Retinal pigment epithelial cell (primary cell): ENCODE results near the gene PCDHB3.
"Not testable (repeated sequence)": the region's sequence is repeated elsewhere in the genome, so short reads cannot be mapped to it uniquely, and the experiment has no call there.

Source experiments
- DNase-seq: peaks from one replicate; pipeline ENCODE4 v3.0.0-alpha.2; 2010; ENCODE audit warnings: low read depth
- H3K4me3 ChIP-seq: 2 replicates; pipeline ENCODE4 v1.5.1; 2011; ENCODE audit warnings: mild to moderate bottlenecking, low read length, control low read depth, moderate library complexity
- TF ChIP-seq, protein P1 (sequence below): conservative IDR thresholded peaks from 2 replicates; pipeline ENCODE4 v1.5.1; 2011; ENCODE audit warnings: low read depth, low read length, control low read depth, inconsistent platforms

PCDHB3 gene

DNA sequence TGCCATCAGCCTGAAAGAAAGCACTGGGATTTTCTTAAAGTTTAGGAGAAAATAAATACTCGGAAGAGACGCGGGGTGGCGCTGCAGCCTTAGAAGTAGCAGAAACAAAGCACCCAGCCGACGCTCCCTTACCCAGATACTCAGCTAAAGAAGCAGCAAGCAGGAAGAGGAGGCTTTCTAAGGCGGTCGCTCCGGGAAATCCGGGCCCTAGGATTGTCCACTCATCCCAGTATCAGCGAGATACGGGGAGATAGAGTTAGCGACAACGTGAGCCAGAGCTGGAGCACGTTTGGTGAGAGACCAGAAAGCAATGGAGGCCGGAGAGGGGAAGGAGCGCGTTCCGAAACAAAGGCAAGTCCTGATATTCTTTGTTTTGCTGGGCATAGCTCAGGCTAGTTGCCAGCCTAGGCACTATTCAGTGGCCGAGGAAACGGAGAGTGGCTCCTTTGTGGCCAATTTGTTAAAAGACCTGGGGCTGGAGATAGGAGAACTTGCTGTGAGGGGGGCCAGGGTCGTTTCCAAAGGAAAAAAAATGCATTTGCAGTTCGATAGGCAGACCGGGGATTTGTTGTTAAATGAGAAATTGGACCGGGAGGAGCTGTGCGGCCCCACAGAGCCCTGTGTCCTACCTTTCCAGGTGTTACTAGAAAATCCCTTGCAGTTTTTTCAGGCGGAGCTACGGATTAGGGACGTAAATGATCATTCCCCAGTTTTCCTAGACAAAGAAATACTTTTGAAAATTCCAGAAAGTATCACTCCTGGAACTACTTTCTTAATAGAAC is 5.6 kb upstream of the PCDHB3 start, which contains the start of gene PCDHB2:
TSS of gene PCDHB2 (plus strand) at position 135 of the 782 bp plus-strand sequence. CDS start at position 311, 176 bp downstream.
- H3K4me3 ChIP-seq = no peak within 1 kb of the TSS
- TF ChIP-seq, protein P1, sequence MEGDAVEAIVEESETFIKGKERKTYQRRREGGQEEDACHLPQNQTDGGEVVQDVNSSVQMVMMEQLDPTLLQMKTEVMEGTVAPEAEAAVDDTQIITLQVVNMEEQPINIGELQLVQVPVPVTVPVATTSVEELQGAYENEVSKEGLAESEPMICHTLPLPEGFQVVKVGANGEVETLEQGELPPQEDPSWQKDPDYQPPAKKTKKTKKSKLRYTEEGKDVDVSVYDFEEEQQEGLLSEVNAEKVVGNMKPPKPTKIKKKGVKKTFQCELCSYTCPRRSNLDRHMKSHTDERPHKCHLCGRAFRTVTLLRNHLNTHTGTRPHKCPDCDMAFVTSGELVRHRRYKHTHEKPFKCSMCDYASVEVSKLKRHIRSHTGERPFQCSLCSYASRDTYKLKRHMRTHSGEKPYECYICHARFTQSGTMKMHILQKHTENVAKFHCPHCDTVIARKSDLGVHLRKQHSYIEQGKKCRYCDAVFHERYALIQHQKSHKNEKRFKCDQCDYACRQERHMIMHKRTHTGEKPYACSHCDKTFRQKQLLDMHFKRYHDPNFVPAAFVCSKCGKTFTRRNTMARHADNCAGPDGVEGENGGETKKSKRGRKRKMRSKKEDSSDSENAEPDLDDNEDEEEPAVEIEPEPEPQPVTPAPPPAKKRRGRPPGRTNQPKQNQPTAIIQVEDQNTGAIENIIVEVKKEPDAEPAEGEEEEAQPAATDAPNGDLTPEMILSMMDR = no peak
- DNase-seq = no peak

DNA sequence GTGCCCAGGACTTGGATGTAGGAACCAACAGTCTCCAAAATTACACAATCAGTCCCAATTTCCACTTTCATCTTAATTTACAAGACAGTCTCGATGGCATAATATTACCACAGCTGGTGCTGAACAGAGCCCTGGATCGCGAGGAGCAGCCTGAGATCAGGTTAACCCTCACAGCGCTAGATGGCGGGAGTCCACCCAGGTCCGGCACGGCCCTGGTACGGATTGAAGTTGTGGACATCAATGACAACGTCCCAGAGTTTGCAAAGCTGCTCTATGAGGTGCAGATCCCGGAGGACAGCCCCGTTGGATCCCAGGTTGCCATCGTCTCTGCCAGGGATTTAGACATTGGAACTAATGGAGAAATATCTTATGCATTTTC is 5.0 kb upstream of the PCDHB3 start:
- TF ChIP-seq, protein P1 = no peak
- DNase-seq = no peak
- H3K4me3 ChIP-seq = no peak overlapping the region

DNA sequence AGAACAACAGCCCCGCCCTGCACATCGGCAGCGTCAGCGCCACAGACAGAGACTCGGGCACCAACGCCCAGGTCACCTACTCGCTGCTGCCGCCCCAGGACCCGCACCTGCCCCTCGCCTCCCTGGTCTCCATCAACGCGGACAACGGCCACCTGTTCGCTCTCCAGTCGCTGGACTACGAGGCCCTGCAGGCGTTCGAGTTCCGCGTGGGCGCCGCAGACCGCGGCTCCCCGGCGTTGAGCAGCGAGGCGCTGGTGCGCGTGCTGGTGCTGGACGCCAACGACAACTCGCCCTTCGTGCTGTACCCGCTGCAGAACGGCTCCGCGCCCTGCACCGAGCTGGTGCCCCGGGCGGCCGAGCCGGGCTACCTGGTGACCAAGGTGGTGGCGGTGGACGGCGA is 4.1 kb upstream of the PCDHB3 start:
- not testable (repeated sequence) for DNase-seq, H3K4me3 ChIP-seq

DNA sequence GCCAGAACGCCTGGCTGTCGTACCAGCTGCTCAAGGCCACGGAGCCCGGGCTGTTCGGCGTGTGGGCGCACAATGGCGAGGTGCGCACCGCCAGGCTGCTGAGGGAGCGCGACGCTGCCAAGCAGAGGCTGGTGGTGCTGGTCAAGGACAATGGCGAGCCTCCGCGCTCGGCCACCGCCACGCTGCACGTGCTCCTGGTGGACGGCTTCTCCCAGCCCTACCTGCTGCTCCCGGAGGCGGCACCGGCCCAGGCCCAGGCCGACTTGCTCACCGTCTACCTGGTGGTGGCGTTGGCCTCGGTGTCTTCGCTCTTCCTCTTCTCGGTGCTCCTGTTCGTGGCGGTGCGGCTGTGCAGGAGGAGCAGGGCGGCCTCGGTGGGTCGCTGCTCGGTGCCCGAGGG is 3.7 kb upstream of the PCDHB3 start:
- not testable (repeated sequence) for H3K4me3 ChIP-seq, DNase-seq

DNA sequence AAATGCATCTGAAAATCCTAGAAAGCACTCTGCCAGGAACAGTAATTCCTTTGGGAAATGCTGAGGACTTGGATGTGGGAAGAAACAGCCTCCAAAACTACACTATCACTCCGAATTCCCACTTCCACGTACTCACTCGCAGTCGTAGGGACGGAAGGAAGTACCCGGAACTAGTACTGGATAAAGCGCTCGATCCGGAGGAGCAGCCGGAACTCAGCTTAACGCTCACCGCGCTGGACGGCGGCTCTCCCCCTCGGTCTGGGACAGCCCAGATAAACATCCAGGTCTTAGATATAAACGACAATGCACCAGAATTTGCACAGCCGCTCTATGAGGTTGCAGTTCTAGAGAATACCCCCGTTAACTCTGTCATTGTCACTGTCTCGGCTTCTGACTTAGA is 786 bp downstream of the PCDHB3 start:
- no peak for DNase-seq
- no peak overlapping the region for H3K4me3 ChIP-seq
- TF ChIP-seq, protein P1 = no peak

DNA sequence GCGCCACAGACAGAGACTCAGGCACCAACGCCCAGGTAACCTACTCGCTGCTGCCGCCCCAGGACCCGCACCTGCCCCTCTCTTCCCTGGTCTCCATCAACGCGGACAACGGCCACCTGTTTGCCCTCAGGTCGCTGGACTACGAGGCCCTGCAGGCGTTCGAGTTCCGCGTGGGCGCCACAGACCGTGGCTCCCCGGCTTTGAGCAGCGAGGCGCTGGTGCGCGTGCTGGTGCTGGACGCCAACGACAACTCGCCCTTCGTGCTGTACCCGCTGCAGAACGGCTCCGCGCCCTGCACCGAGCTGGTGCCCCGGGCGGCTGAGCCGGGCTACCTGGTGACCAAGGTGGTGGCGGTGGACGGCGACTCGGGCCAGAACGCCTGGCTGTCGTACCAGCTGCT is 1.8 kb downstream of the PCDHB3 start:
- not testable (repeated sequence) for H3K4me3 ChIP-seq, DNase-seq

DNA sequence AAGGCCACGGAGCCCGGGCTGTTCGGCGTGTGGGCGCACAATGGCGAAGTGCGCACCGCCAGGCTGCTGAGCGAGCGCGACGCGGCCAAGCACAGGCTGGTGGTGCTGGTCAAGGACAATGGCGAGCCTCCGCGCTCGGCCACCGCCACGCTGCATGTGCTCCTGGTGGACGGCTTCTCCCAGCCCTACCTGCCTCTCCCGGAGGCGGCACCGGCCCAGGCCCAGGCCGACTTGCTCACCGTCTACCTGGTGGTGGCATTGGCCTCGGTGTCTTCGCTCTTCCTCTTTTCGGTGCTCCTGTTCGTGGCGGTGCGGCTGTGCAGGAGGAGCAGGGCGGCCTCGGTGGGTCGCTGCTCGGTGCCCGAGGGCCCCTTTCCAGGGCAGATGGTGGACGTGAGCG is 2.2 kb downstream of the PCDHB3 start:
- not testable (repeated sequence) for DNase-seq, H3K4me3 ChIP-seq

DNA sequence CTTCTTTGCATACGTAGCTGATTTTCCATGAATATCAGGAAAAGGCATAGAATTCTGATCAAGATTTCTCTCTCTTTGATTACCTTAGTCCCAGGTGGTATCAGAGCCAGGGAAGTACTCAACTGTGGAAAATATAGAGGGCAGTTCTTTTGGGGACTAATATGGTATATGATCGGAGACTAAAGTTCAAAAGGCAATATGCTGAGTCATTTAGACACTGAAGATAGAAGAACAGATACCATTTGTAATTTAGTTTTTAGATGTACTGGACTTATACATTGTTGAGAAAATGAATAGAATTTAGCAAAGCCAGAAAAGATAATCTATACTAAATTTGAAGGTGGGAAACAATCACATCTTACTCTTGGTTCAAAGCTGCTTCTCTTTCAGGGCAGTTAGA is 5.1 kb downstream of the PCDHB3 start:
- TF ChIP-seq, protein P1 = no peak
- H3K4me3 ChIP-seq = no peak overlapping the region
- DNase-seq = no peak

DNA sequence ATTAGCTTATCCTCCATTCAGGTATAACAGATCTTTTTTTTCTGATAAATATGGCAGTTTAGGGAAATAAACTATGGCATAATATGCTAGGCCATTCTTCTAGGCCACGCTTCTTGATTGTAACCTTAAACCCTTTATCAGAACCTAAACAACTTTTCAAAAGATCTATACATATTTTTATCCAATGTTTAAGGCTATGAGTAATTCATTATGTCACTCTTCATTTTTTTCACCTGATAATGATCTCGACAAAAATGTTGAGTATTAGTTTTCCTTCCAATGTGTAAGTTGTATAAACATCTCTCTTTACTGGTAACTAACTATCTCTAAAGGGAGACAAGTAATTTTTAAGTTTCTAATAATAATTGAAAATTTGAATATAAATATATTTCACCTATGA is 19.0 kb downstream of the PCDHB3 start:
- DNase-seq = no peak
- TF ChIP-seq, protein P1 = no peak
- H3K4me3 ChIP-seq = no peak overlapping the region
